ENCODE results near the gene ZGPAT.

ZGPAT gene

GRCh38 chr20:63672666-63673065 lies 35.2 kb upstream of the ZGPAT start:
- H2BK12ac ChIP-seq (ENCODE audit: low read length) = no peak overlapping the region
- H3K9ac ChIP-seq (ENCODE audit: low read depth, low read length, poor library complexity) = peak overlapping the region; percentile 60
- peak overlapping the region; percentile 73 for H3K23ac ChIP-seq (ENCODE audit: low read depth, low read length, poor library complexity)
- H3K14ac ChIP-seq (ENCODE audit: low read length) = no peak overlapping the region
- H2AK5ac ChIP-seq (ENCODE audit: low read depth, low read length) = no peak overlapping the region
- no CpG with 5 or more reads among the region's 10 CpGs for WGBS, 2 donors (ENCODE audit: extremely low coverage in 2 of 2, insufficient read length in 2 of 2, insufficient replicate concordance in 1 of 2)
- H3K4me2 ChIP-seq (ENCODE audit: insufficient read depth, low read length, poor library complexity, severe bottlenecking) = no peak overlapping the region
- no peak overlapping the region for H3K4me3 ChIP-seq (ENCODE audit: low read length in 2 of 2)
- no peaks in the 10 kb centered on the region for H3K27me3 ChIP-seq (ENCODE audit: control insufficient read depth in 3 of 3, insufficient read depth in 3 of 3, low read depth in 1 of 3, low read length in 3 of 3)
- no peak overlapping the region for H4K8ac ChIP-seq (ENCODE audit: low read depth, low read length)
- H3K4me1 ChIP-seq (ENCODE audit: control insufficient read depth in 2 of 2, insufficient read depth in 1 of 2, low read depth in 1 of 2, low read length in 2 of 2) = no peaks in the 10 kb centered on the region
- H3K18ac ChIP-seq (ENCODE audit: low read length) = no peak overlapping the region
- no peak overlapping the region for H2AFZ ChIP-seq (ENCODE audit: low read length)
- no peak overlapping the region for H3K27ac ChIP-seq (replicated peaks; ENCODE audit: low read length)
- no peak overlapping the region for H2BK5ac ChIP-seq (ENCODE audit: low read length)
- no peak overlapping the region for H3K4ac ChIP-seq (ENCODE audit: low read length)
- H2BK15ac ChIP-seq (ENCODE audit: low read length) = no peak overlapping the region
- no peak overlapping the region for H4K91ac ChIP-seq (ENCODE audit: low read depth, low read length, poor library complexity)
- peaks cover 3% of the 10 kb centered on the region for H3K79me1 ChIP-seq (ENCODE audit: low read depth, low read length)
- H2BK120ac ChIP-seq (ENCODE audit: low read depth, low read length) = no peak overlapping the region
- no peaks in the 10 kb centered on the region for H3K9me3 ChIP-seq (replicated peaks in 1 of 2; ENCODE audit: control insufficient read depth in 2 of 2, insufficient read depth in 1 of 2, low read depth in 1 of 2, low read length in 2 of 2)
- no peak for DNase-seq (ENCODE audit: low spot score)
- H3K36me3 ChIP-seq (replicated peaks in 1 of 2; ENCODE audit: control insufficient read depth in 2 of 2, insufficient read depth in 2 of 2, low read length in 2 of 2) = peaks cover 6 to 71% of the 10 kb centered on the region in 2 donors

- Histone ChIP-seq H2BK120ac (ENCODE audit: low read depth, low read length) (no peak overlapping the region), H3K9ac (ENCODE audit: low read depth, low read length, poor library complexity) (no peak overlapping the region), H2BK5ac (ENCODE audit: low read length) (no peak overlapping the region), H2BK15ac (ENCODE audit: low read length) (no peak overlapping the region), H3K36me3 (replicated peaks in 1 of 2; ENCODE audit: control insufficient read depth in 2 of 2, insufficient read depth in 2 of 2, low read length in 2 of 2) (peaks cover 6 to 70% of the 10 kb centered on the region in 2 donors), H2AFZ (ENCODE audit: low read length) (no peak overlapping the region), H3K27ac (replicated peaks; ENCODE audit: low read length) (no peak overlapping the region), H3K4ac (ENCODE audit: low read length) (no peak overlapping the region), H3K4me3 (ENCODE audit: low read length in 2 of 2) (no peak overlapping the region), H2AK5ac (ENCODE audit: low read depth, low read length) (no peak overlapping the region), H3K4me2 (ENCODE audit: insufficient read depth, low read length, poor library complexity, severe bottlenecking) (no peak overlapping the region), H3K27me3 (ENCODE audit: control insufficient read depth in 3 of 3, insufficient read depth in 3 of 3, low read depth in 1 of 3, low read length in 3 of 3) (no peaks in the 10 kb centered on the region), H4K91ac (ENCODE audit: low read depth, low read length, poor library complexity) (no peak overlapping the region), H3K9me3 (replicated peaks in 1 of 2; ENCODE audit: control insufficient read depth in 2 of 2, insufficient read depth in 1 of 2, low read depth in 1 of 2, low read length in 2 of 2) (no peaks in the 10 kb centered on the region), H3K23ac (ENCODE audit: low read depth, low read length, poor library complexity) (no peak overlapping the region), H3K4me1 (ENCODE audit: control insufficient read depth in 2 of 2, insufficient read depth in 1 of 2, low read depth in 1 of 2, low read length in 2 of 2) (no peaks in the 10 kb centered on the region), H3K14ac (ENCODE audit: low read length) (no peak overlapping the region), H3K18ac (ENCODE audit: low read length) (no peak overlapping the region), H4K8ac (ENCODE audit: low read depth, low read length) (no peak overlapping the region), H3K79me1 (ENCODE audit: low read depth, low read length) (peaks cover 3% of the 10 kb centered on the region), H2BK12ac (ENCODE audit: low read length) (no peak overlapping the region)
- no CpG with 5 or more reads among the region's 14 CpGs for whole genome bisulfite sequencing, 2 donors (ENCODE audit: extremely low coverage in 2 of 2, insufficient read length in 2 of 2, insufficient replicate concordance in 1 of 2)
- no peak for DNase-seq (ENCODE audit: low spot score)
Measured at GRCh38 chr20:63673951-63674350, 33.9 kb upstream of the ZGPAT start.

DNA sequence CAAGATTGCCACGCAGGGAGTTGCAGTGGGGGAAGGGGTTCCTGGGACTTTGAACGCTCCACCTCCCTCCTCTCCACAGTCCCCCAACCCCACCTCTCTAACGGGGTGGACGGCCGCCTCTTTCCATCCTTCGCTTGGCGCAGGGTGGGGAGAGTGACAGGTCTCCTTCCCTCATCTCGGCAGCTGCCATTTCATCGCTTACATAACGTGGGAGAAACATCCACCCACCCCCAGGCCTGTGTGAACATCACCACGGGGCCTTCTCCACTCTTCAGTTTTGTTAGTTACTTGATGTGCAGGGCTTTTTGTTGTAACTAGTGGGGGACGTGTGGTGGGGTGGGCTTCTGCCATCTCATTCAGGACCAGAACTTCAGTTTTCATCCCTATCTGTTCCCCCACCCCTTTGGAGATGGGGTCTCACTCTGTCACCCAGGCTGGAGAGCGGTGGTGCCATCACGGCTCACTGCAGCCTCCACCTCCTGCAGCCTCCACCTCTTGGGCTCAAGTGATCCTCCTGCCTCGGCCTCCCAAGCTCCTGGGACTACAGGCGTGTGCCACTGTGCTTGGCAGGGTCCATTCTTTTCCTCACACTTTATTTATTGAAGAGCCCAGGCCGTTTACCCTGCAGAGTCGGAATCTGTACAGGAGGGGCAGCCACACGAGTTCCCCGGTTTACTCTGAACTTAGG lies 32.0 kb upstream of the ZGPAT start:
- no CpG with 5 or more reads among the region's 20 CpGs for WGBS, 2 donors (ENCODE audit: extremely low coverage in 2 of 2, insufficient read length in 2 of 2, insufficient replicate concordance in 1 of 2)
- Histone ChIP-seq H3K4me2 (ENCODE audit: insufficient read depth, low read length, poor library complexity, severe bottlenecking) (no peak overlapping the region), H4K8ac (ENCODE audit: low read depth, low read length) (no peak overlapping the region), H3K9ac (ENCODE audit: low read depth, low read length, poor library complexity) (no peak overlapping the region), H3K9me3 (replicated peaks in 1 of 2; ENCODE audit: control insufficient read depth in 2 of 2, insufficient read depth in 1 of 2, low read depth in 1 of 2, low read length in 2 of 2) (no peaks in the 10 kb centered on the region), H2AK5ac (ENCODE audit: low read depth, low read length) (no peak overlapping the region), H2BK5ac (ENCODE audit: low read length) (no peak overlapping the region), H3K18ac (ENCODE audit: low read length) (no peak overlapping the region), H2AFZ (ENCODE audit: low read length) (no peak overlapping the region), H2BK120ac (ENCODE audit: low read depth, low read length) (no peak overlapping the region), H3K4ac (ENCODE audit: low read length) (no peak overlapping the region), H3K4me1 (ENCODE audit: control insufficient read depth in 2 of 2, insufficient read depth in 1 of 2, low read depth in 1 of 2, low read length in 2 of 2) (no peaks in the 10 kb centered on the region), H3K4me3 (ENCODE audit: low read length in 2 of 2) (no peak overlapping the region), H3K27me3 (ENCODE audit: control insufficient read depth in 3 of 3, insufficient read depth in 3 of 3, low read depth in 1 of 3, low read length in 3 of 3) (no peaks in the 10 kb centered on the region), H3K36me3 (replicated peaks in 1 of 2; ENCODE audit: control insufficient read depth in 2 of 2, insufficient read depth in 2 of 2, low read length in 2 of 2) (peaks cover 6 to 67% of the 10 kb centered on the region in 2 donors), H4K91ac (ENCODE audit: low read depth, low read length, poor library complexity) (no peak overlapping the region), H3K23ac (ENCODE audit: low read depth, low read length, poor library complexity) (no peak overlapping the region), H3K27ac (replicated peaks; ENCODE audit: low read length) (no peak overlapping the region), H3K14ac (ENCODE audit: low read length) (peak overlapping the region; percentile 8), H3K79me1 (ENCODE audit: low read depth, low read length) (peaks cover 3% of the 10 kb centered on the region), H2BK12ac (ENCODE audit: low read length) (no peak overlapping the region), H2BK15ac (ENCODE audit: low read length) (no peak overlapping the region)
- DNase-seq (ENCODE audit: low spot score) = no peak

GRCh38 chr20:63678071-63678470 lies 29.8 kb upstream of the ZGPAT start:
- Histone ChIP-seq H2AK5ac (ENCODE audit: low read depth, low read length) (no peak overlapping the region), H3K14ac (ENCODE audit: low read length) (no peak overlapping the region), H3K18ac (ENCODE audit: low read length) (no peak overlapping the region), H3K36me3 (replicated peaks in 1 of 2; ENCODE audit: control insufficient read depth in 2 of 2, insufficient read depth in 2 of 2, low read length in 2 of 2) (peaks cover 8 to 69% of the 10 kb centered on the region in 2 donors), H3K9me3 (replicated peaks in 1 of 2; ENCODE audit: control insufficient read depth in 2 of 2, insufficient read depth in 1 of 2, low read depth in 1 of 2, low read length in 2 of 2) (peaks cover 0 to 3% of the 10 kb centered on the region in 2 donors), H3K4me3 (ENCODE audit: low read length in 2 of 2) (no peak overlapping the region), H2AFZ (ENCODE audit: low read length) (no peak overlapping the region), H2BK12ac (ENCODE audit: low read length) (no peak overlapping the region), H2BK15ac (ENCODE audit: low read length) (no peak overlapping the region), H2BK5ac (ENCODE audit: low read length) (no peak overlapping the region), H3K23ac (ENCODE audit: low read depth, low read length, poor library complexity) (no peak overlapping the region), H3K4me2 (ENCODE audit: insufficient read depth, low read length, poor library complexity, severe bottlenecking) (no peak overlapping the region), H4K91ac (ENCODE audit: low read depth, low read length, poor library complexity) (no peak overlapping the region), H4K8ac (ENCODE audit: low read depth, low read length) (no peak overlapping the region), H2BK120ac (ENCODE audit: low read depth, low read length) (no peak overlapping the region), H3K79me1 (ENCODE audit: low read depth, low read length) (peaks cover 2% of the 10 kb centered on the region), H3K27me3 (ENCODE audit: control insufficient read depth in 3 of 3, insufficient read depth in 3 of 3, low read depth in 1 of 3, low read length in 3 of 3) (no peaks in the 10 kb centered on the region), H3K4me1 (ENCODE audit: control insufficient read depth in 2 of 2, insufficient read depth in 1 of 2, low read depth in 1 of 2, low read length in 2 of 2) (peaks cover 0 to 2% of the 10 kb centered on the region in 2 donors), H3K27ac (replicated peaks; ENCODE audit: low read length) (no peak overlapping the region), H3K9ac (ENCODE audit: low read depth, low read length, poor library complexity) (no peak overlapping the region), H3K4ac (ENCODE audit: low read length) (no peak overlapping the region)
- DNase-seq (ENCODE audit: low spot score) = no peak
- WGBS, 2 donors (ENCODE audit: extremely low coverage in 2 of 2, insufficient read length in 2 of 2, insufficient replicate concordance in 1 of 2) = no CpG with 5 or more reads among the region's 13 CpGs

All from neuronal stem cell (in vitro differentiated cells).